Measurements from ENCODE around the gene POU2F1.

The POU2F1 gene

GRCh38 chr1:167474191-167474641, 253.5 kb downstream of the POU2F1 start:
- no peak for DNase-seq

GRCh38 chr1:167476061-167476460, 255.4 kb downstream of the POU2F1 start:
- DNase-seq, result no peak
